ENCODE results near the gene IRAK2. TPM values are rescaled to one million over a fixed set of nuclear protein-coding genes. Genes with fewer than 3 reads are reported as not detected.

IRAK2 gene
- total and polyA plus RNA-seq, 2 of the 8 experiments (the other 6 are each of a cell fraction or from before 2014, with no cell fraction given) = 1.5 TPM

DNA sequence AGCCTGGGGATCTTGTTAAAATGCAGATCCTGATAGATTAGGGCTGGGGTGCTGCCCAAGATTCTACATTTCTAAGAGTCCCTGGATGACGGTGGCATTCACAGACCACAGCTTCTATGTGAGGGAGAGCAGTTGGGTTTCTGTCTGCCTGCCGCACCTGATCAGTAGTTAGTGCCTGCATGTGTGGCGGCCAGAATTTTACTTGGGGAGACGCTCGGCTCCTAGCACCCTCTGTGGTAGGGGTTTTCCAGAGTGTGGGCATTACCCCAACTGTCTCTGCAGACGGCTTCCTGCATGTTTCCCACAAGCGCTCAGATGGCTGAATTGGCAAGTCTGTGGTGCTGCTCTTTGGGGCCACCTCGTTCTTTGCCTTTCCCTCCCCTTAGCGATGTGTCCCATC, 119.8 kb downstream of the IRAK2 start:
- H3K27ac ChIP-seq (ENCODE audit: low read depth, low read length) = no peak overlapping the region
- no peak for DNase-seq (ENCODE audit: low read depth in 1 of 2, low spot score in 2 of 2)
- no peak for FAIRE-seq
- H2BK20ac ChIP-seq (ENCODE audit: low read length) = no peak overlapping the region
- no peak overlapping the region for H3K4me2 ChIP-seq (ENCODE audit: insufficient read depth in 1 of 2, low read depth in 2 of 2, low read length in 2 of 2)
- H2BK120ac ChIP-seq (replicated peaks; ENCODE audit: low read depth, low read length) = no peak overlapping the region
- no peak overlapping the region for H2AFZ ChIP-seq (ENCODE audit: low read length)
- H4K8ac ChIP-seq (ENCODE audit: extremely low read depth, insufficient read depth, low read length) = 0 out of 2 replicates have a peak overlapping the region, but pooled peaks have one; percentile 1
- H3K18ac ChIP-seq (ENCODE audit: extremely low read depth, low read length) = no peak overlapping the region
- no peak overlapping the region for H2AK5ac ChIP-seq (ENCODE audit: low read depth, low read length)
- peaks cover 0 to 7% (median 4%) of the 10 kb centered on the region in 4 experiments; a peak in 5 of 7 replicates for H3K4me1 ChIP-seq (replicated peaks in 1 of 4; ENCODE audit: control insufficient read depth in 3 of 4, insufficient read depth in 4 of 4, low read length in 3 of 4)
- H2BK12ac ChIP-seq (ENCODE audit: low read depth, low read length) = no peak overlapping the region
- no peaks in the 10 kb centered on the region for H3K23me2 ChIP-seq (ENCODE audit: low read depth, low read length)
- no peak overlapping the region for H3K14ac ChIP-seq (ENCODE audit: insufficient read length)
- no peak overlapping the region for H3K4ac ChIP-seq (replicated peaks; ENCODE audit: insufficient read length, low read depth, low read length)
- H3K9ac ChIP-seq (replicated peaks in 1 of 4; ENCODE audit: extremely low read depth in 1 of 4, low read depth in 3 of 4, low read length in 3 of 4) = peak overlapping the region in 1 of 4 experiments; percentile 27; a peak in 1 of 7 replicates
- CTCF ChIA-PET (ENCODE audit: partially characterized antibody) = interaction anchor here (1.5 to 2.2 kb wide), 2 partner anchors 10 to 12 kb away, joined by 4 to 9 read pairs; no protein-coding TSS in a partner anchor
- no peaks in the 10 kb centered on the region for H3K9me3 ChIP-seq (ENCODE audit: insufficient read depth in 2 of 2, low read depth in 1 of 2, low read length in 1 of 2)
- H3K79me1 ChIP-seq (ENCODE audit: low read depth, low read length) = no peaks in the 10 kb centered on the region
- 87% methylated on average over 9 of the region's 9 CpGs; no CpG with 5 or more reads in 1 of the 2 experiments for WGBS, 2 experiments (ENCODE audit: extremely low coverage in 1 of 2, insufficient coverage in 1 of 2, insufficient read length in 1 of 2, insufficient replicate concordance in 2 of 2, low coverage in 1 of 2, low lambda C conversion rate in 2 of 2, missing lambda C conversion rate in 1 of 2)
- H3K79me2 ChIP-seq (ENCODE audit: control insufficient read depth in 1 of 2, insufficient read depth in 2 of 2, low read length in 2 of 2) = no peaks in the 10 kb centered on the region
- H3K56ac ChIP-seq (replicated peaks; ENCODE audit: insufficient read length, low read depth, low read length) = no peak overlapping the region
- no peak overlapping the region for H3K23ac ChIP-seq (ENCODE audit: insufficient read length)
- POLR2A ChIA-PET (ENCODE audit: partially characterized antibody) = interaction anchor here (1.1 kb wide), 1 partner anchor 28 kb away, joined by 3 read pairs; no protein-coding TSS in a partner anchor
- H3K27me3 ChIP-seq (replicated peaks in 1 of 4; ENCODE audit: control insufficient read depth in 3 of 4, extremely low read depth in 1 of 4, insufficient read depth in 3 of 4, low read length in 3 of 4) = no peaks in the 10 kb centered on the region
- H3K36me3 ChIP-seq (ENCODE audit: control insufficient read depth in 2 of 4, insufficient read depth in 4 of 4, low read length in 3 of 4) = peaks cover 4 to 19% (median 14%) of the 10 kb centered on the region in 4 experiments
- H2BK15ac ChIP-seq (ENCODE audit: low read length) = no peak overlapping the region
- H3K4me3 ChIP-seq (ENCODE audit: extremely low read depth in 1 of 4, insufficient read depth in 2 of 4, low read depth in 3 of 4, low read length in 4 of 4) = no peak overlapping the region
- H2BK5ac ChIP-seq (ENCODE audit: low read depth, low read length) = peak overlapping the region; percentile 1; the same call in 1 of the 2 replicates
- H4K20me1 ChIP-seq (replicated peaks in 1 of 2; ENCODE audit: control insufficient read depth in 1 of 2, insufficient read depth in 2 of 2, low read length in 2 of 2) = peaks cover 0 to 3% of the 10 kb centered on the region in 2 experiments
- H4K91ac ChIP-seq (replicated peaks; ENCODE audit: insufficient read length, low read length) = no peak overlapping the region
- H4K5ac ChIP-seq (ENCODE audit: insufficient read length, low read depth, low read length) = no peak overlapping the region
- TF ChIP-seq CHD2 (IDR thresholded peaks at IDR 0.05; ENCODE audit: low read length) (no peak), SP2 (IDR thresholded peaks at IDR 0.05; ENCODE audit: low read length) (no peak), SP1 (IDR thresholded peaks at IDR 0.05; ENCODE audit: low read depth, low read length) (no peak), GTF2F1 (IDR thresholded peaks at IDR 0.05; ENCODE audit: borderline replicate concordance, low read depth, low read length) (no peak), TAF7 (optimal IDR thresholded peaks at IDR 0.05; ENCODE audit: borderline replicate concordance, low read depth, low read length) (no peak), RFX5 (IDR thresholded peaks at IDR 0.05; ENCODE audit: borderline replicate concordance, low read depth, low read length) (no peak), PHF8 (conservative IDR thresholded peaks at IDR 0.05; ENCODE audit: low read depth, low read length) (no peak), YY1 (IDR thresholded peaks at IDR 0.05; ENCODE audit: low read depth, low read length) (no peak), POLR2AphosphoS5 (IDR thresholded peaks at IDR 0.05; ENCODE audit: low read depth, low read length) (no peak), CTCF (IDR thresholded peaks at IDR 0.05; ENCODE audit: control extremely low read depth in 1 of 3, insufficient read depth in 1 of 3, low read depth in 1 of 3, low read length in 3 of 3) (no peak), MAFK (IDR thresholded peaks at IDR 0.05; ENCODE audit: low read depth, low read length) (no peak), KDM5A (IDR thresholded peaks at IDR 0.05; ENCODE audit: low read length) (no peak)

All from H1 (cell line).